HCT116 (cell line): ENCODE measurements around the gene TCP10L. TPM values are rescaled to one million over a fixed set of nuclear protein-coding genes. Genes with fewer than 3 reads are reported as not detected.

Source experiments
- ATAC-seq: fragments of 200-7000 bp; cut with Tn5 transposase; 2 replicates; pipeline ENCODE4 v1.9.1; 2020; ENCODE audit warnings: mild to moderate bottlenecking, moderate library complexity
- BruUV-seq: library from RNA; stranded (reverse); fragments of 400-500 nt; replicated peaks from 2 replicates; lab custom pipeline; 2021; lab: Mats Ljungman, UMichigan
- CTCF ChIA-PET: fragments of 300-600 bp; sonication (Branson Sonifier 250); formaldehyde crosslinking; loops from one replicate; lab custom pipeline; 2021; ENCODE audit warnings: antibody characterized with exemption; lab: Charles Lee
- POLR2A ChIA-PET: fragments of 300-600, 350-600 bp; sonication (Branson Sonifier 250); formaldehyde crosslinking; loops from one replicate; lab custom pipeline; 2021; ENCODE audit warnings: antibody characterized with exemption; lab: Charles Lee
- RAD21 ChIA-PET, 2 experiments: fragments of 300-600 bp; sonication (Branson Sonifier 250); formaldehyde crosslinking; loops; one replicate each; lab custom pipeline; 2023; ENCODE audit warnings: low total read pairs in 2 of 2; ENCODE audit not compliant: uncharacterized antibody in 2 of 2, unreplicated experiment in 2 of 2, low non-redundant PET in 1 of 2; lab: Charles Lee
- DNase-seq: peaks from one replicate; pipeline ENCODE4 v3.0.0-alpha.2; 2010; ENCODE audit warnings: low read depth, low spot score
- H2AFZ ChIP-seq: fragments of 200-600 bp; shearing (Covaris generic), sonication (generic); 2 replicates; pipeline ENCODE4 v1.6.1; 2017; ENCODE audit warnings: low read depth, mixed run types, mixed read lengths, antibody characterized with exemption, low read length; ENCODE audit not compliant: poor library complexity, severe bottlenecking
- H3K27ac ChIP-seq: 2 replicates; pipeline ENCODE4 v1.5.1; 2012; ENCODE audit warnings: low read depth, low read length
- H3K27me3 ChIP-seq: fragments of 200-600 bp; sonication (generic); 2 replicates; pipeline ENCODE4 v1.6.1; 2016; ENCODE audit warnings: mixed run types, low read length, mixed read lengths; ENCODE audit not compliant: insufficient read depth
- H3K36me3 ChIP-seq, 2 experiments: fragments of 200-500 bp in 1 of 2; fragments of 200-600 bp in 1 of 2; sonication (Bioruptor generic) in 1 of 2; sonication (generic) in 1 of 2; 2 replicates each; pipeline versions ENCODE4 v1.5.1 to v1.6.1; 2014 to 2016; ENCODE audit warnings: low read length in 2 of 2, inconsistent platforms in 1 of 2, mixed read lengths in 1 of 2, mixed run types in 1 of 2; ENCODE audit not compliant: insufficient read depth in 2 of 2, control insufficient read depth in 1 of 2
- H3K4me1 ChIP-seq, 2 experiments: fragments of 200-600 bp in 1 of 2; sonication (generic) in 1 of 2; 2 replicates each; pipeline versions ENCODE4 v1.5.1 to v1.6.1; 2012 to 2017; ENCODE audit warnings: low read length in 2 of 2, inconsistent platforms in 1 of 2, mild to moderate bottlenecking in 1 of 2, mixed read lengths in 1 of 2, mixed run types in 1 of 2, moderate library complexity in 1 of 2; ENCODE audit not compliant: insufficient read depth in 2 of 2, control insufficient read depth in 1 of 2
- H3K4me2 ChIP-seq: fragments of 200-600 bp; sonication (generic); 2 replicates; pipeline ENCODE4 v1.6.1; 2017; ENCODE audit warnings: mixed run types, low read length, mixed read lengths
- H3K4me3 ChIP-seq, 2 experiments: fragments of 200-600 bp in 1 of 2; sonication (generic) in 1 of 2; replicated peaks in 1 of 2; 2 replicates each; pipeline ENCODE4 v1.5.1; 2011 to 2016; ENCODE audit warnings: low read length in 2 of 2, control low read depth in 1 of 2, low read depth in 1 of 2, mild to moderate bottlenecking in 1 of 2, mixed read lengths in 1 of 2, mixed run types in 1 of 2
- H3K79me2 ChIP-seq: fragments of 200-600 bp; sonication (generic); 2 replicates; pipeline ENCODE4 v1.6.1; 2017; ENCODE audit warnings: mild to moderate bottlenecking, mixed run types, low read length, moderate library complexity, mixed read lengths; ENCODE audit not compliant: insufficient read depth
- H3K9ac ChIP-seq: fragments of 200-600 bp; sonication (generic); 2 replicates; pipeline ENCODE4 v1.6.1; 2016; ENCODE audit warnings: low read length, mixed read lengths
- H3K9me2 ChIP-seq: fragments of 200-600 bp; sonication (generic), shearing (Covaris generic); 2 replicates; pipeline ENCODE4 v1.6.1; 2017; ENCODE audit warnings: mixed run types, mild to moderate bottlenecking, moderate library complexity; ENCODE audit not compliant: insufficient read depth
- H3K9me3 ChIP-seq, 2 experiments: fragments of 200-500 bp in 1 of 2; fragments of 200-600 bp in 1 of 2; sonication (Bioruptor generic) in 1 of 2; sonication (generic) in 1 of 2; 2 replicates each; pipeline ENCODE4 v1.6.1; 2014 to 2017; ENCODE audit warnings: low read length in 2 of 2, mixed read lengths in 2 of 2, inconsistent platforms in 1 of 2, low read depth in 1 of 2, mild to moderate bottlenecking in 1 of 2, mixed run types in 1 of 2, moderate library complexity in 1 of 2; ENCODE audit not compliant: control insufficient read depth in 1 of 2, insufficient read depth in 1 of 2
- H4K20me1 ChIP-seq: fragments of 200-600 bp; sonication (generic), shearing (Covaris generic); 2 replicates; pipeline ENCODE4 v1.6.1; 2017; ENCODE audit warnings: mixed run types, mild to moderate bottlenecking, moderate library complexity; ENCODE audit not compliant: insufficient read depth
- ATF3 ChIP-seq: IDR thresholded peaks from 2 replicates; pipeline ENCODE4 v1.6.1; 2012
- CEBPB ChIP-seq: IDR thresholded peaks from 2 replicates; pipeline ENCODE4 v1.6.1; 2012; ENCODE audit warnings: low read depth
- CTCF ChIP-seq, 3 experiments: fragments of 200-600 bp in 1 of 3; sonication (generic) in 1 of 3; IDR thresholded peaks in 2 of 3; conservative IDR thresholded peaks in 1 of 3; 2 replicates each; pipeline ENCODE4 v1.5.1; 2012 to 2017; ENCODE audit warnings: low read depth in 2 of 3, low read length in 2 of 3, antibody characterized with exemption in 1 of 3, borderline replicate concordance in 1 of 3, control low read depth in 1 of 3, mild to moderate bottlenecking in 1 of 3, mixed read lengths in 1 of 3, mixed run types in 1 of 3, moderate library complexity in 1 of 3; ENCODE audit not compliant: insufficient read depth in 1 of 3
- EZH2 ChIP-seq: fragments of 200-600 bp; sonication (generic); IDR thresholded peaks from 2 replicates; pipeline ENCODE4 v1.6.1; 2017; ENCODE audit warnings: antibody characterized with exemption, mixed run types
- FOSL1 ChIP-seq: IDR thresholded peaks from 2 replicates; pipeline ENCODE4 v1.6.1; 2012; ENCODE audit warnings: low read depth
- JUND ChIP-seq: IDR thresholded peaks from 2 replicates; pipeline ENCODE4 v1.6.1; 2012
- POLR2A ChIP-seq: IDR thresholded peaks from 2 replicates; pipeline ENCODE4 v1.7.0; 2011; ENCODE audit warnings: borderline replicate concordance; ENCODE audit not compliant: insufficient read depth, insufficient read length; ENCODE audit errors: extremely low read depth
- POLR2AphosphoS5 ChIP-seq: IDR thresholded peaks from 2 replicates; pipeline ENCODE4 v1.6.1; 2011; ENCODE audit warnings: mild to moderate bottlenecking, low read depth, low read length, moderate library complexity
- RAD21 ChIP-seq: IDR thresholded peaks from 2 replicates; pipeline ENCODE4 v1.6.1; 2012; ENCODE audit warnings: low read depth, mild to moderate bottlenecking
- REST ChIP-seq: IDR thresholded peaks from 2 replicates; pipeline ENCODE4 v1.6.1; 2012; ENCODE audit warnings: low read depth
- SIN3A ChIP-seq: IDR thresholded peaks from 2 replicates; pipeline ENCODE4 v1.6.1; 2012; ENCODE audit warnings: low read depth
- SP1 ChIP-seq: IDR thresholded peaks from 2 replicates; pipeline ENCODE4 v1.6.1; 2012; ENCODE audit warnings: low read depth
- TCF7L2 ChIP-seq: IDR thresholded peaks from 2 replicates; pipeline ENCODE4 v1.7.0; 2011; ENCODE audit warnings: borderline replicate concordance, inconsistent platforms; ENCODE audit not compliant: insufficient read depth, insufficient read length; ENCODE audit errors: extremely low read depth
- YY1 ChIP-seq: IDR thresholded peaks from 2 replicates; pipeline ENCODE4 v1.6.1; 2011; ENCODE audit warnings: low read length, low read depth, moderate library complexity, mild to moderate bottlenecking; ENCODE audit not compliant: insufficient replicate concordance; ENCODE audit errors: extremely low read depth
- ZFX ChIP-seq: fragments of 450-650 bp; IDR thresholded peaks from 2 replicates; pipeline ENCODE4 v1.6.1; 2017
- ZNF274 ChIP-seq: fragments of 200-500 bp; sonication (Bioruptor generic); IDR thresholded peaks from 2 replicates; pipeline ENCODE4 v1.6.1; 2014; ENCODE audit warnings: mild to moderate bottlenecking, low read depth, low read length, inconsistent platforms
- intact Hi-C: fragments of 100-400 bp; cut with micrococcal nuclease; formaldehyde crosslinking; loops from 2 replicates; pipeline ENCODE4 v1.10.0; 2022
- total RNA-seq: library from RNA; stranded (reverse); gene quantifications from one replicate; pipeline ENCODE4 v1.2.1, GENCODE V29; 2021; ENCODE audit not compliant: unreplicated experiment

The TCP10L gene
- total RNA-seq, 1 experiment from 2014 or later, result 0.07 TPM

- Histone ChIP-seq H4K20me1 (no peaks in the 10 kb centered on the region), H3K27ac (no peak overlapping the region), H3K4me2 (no peak overlapping the region), H3K4me1 (peaks cover 0 to 11% of the 10 kb centered on the region in 2 experiments; a peak in 1 of 4 replicates), H2AFZ (no peak overlapping the region), H3K36me3 (no peaks in the 10 kb centered on the region), H3K9me2 (no peaks in the 10 kb centered on the region), H3K4me3 (no peak overlapping the region), H3K79me2 (no peaks in the 10 kb centered on the region), H3K27me3 (no peaks in the 10 kb centered on the region), H3K9me3 (no peaks in the 10 kb centered on the region), H3K9ac (no peak overlapping the region)
- no TSS peak for BruUV-seq
- ATAC-seq (no peak), DNase-seq (no peak)
- RAD21 ChIA-PET, result no interaction called here
- TF ChIP-seq ATF3 (no peak), TCF7L2 (no peak), SP1 (no peak), POLR2A (no peak), ZNF274 (no peak), SIN3A (no peak), EZH2 (no peak), ZFX (no peak), RAD21 (no peak), POLR2AphosphoS5 (no peak), CEBPB (no peak), REST (no peak), JUND (no peak), CTCF (IDR thresholded peaks at IDR 0.05 in 2 of 3, conservative IDR thresholded peaks at IDR 0.05 in 1 of 3; ENCODE audit: borderline replicate concordance in 1 of 3, insufficient read depth in 1 of 3, low read depth in 2 of 3, low read length in 2 of 3) (no peak), FOSL1 (no peak), YY1 (no peak)
- POLR2A ChIA-PET, result no interaction called here
- intact Hi-C loops, result no loop called here
- CTCF ChIA-PET, result no interaction called here
Measured at GRCh38 chr21:32548978-32549377, 36.3 kb downstream of the TCP10L start.
